ENCODE results near the gene P4HA2. TPM values are rescaled to one million over a fixed set of nuclear protein-coding genes. Genes with fewer than 3 reads are reported as not detected.

P4HA2 gene
- total and polyA plus RNA-seq, 9 of the 15 experiments (the other 6 are each of a cell fraction or from before 2014, with no cell fraction given), result 9.6 to 50.0 (median 12.7) TPM

- FAIRE-seq (no peak), DNase-seq (ENCODE audit: extremely low read depth in 1 of 4, low spot score in 3 of 4) (no peak), ATAC-seq (peak; percentile 1; the same call in 2 of the 3 replicates)
- Histone ChIP-seq H3K9ac (ENCODE audit: insufficient read depth in 1 of 2, low read depth in 2 of 2, low read length in 2 of 2) (peak overlapping the region; percentile 93 to 97), H3K27me3 (ENCODE audit: control insufficient read depth in 2 of 2, insufficient read depth in 2 of 2, low read length in 2 of 2) (no peaks in the 10 kb centered on the region), H3K36me3 (ENCODE audit: control insufficient read depth, insufficient read depth, low read length) (no peaks in the 10 kb centered on the region), H3K9me1 (ENCODE audit: control insufficient read depth, insufficient read depth, low read length) (no peaks in the 10 kb centered on the region), H3K79me2 (ENCODE audit: control insufficient read depth, insufficient read depth, low read length) (peaks cover 14% of the 10 kb centered on the region; the same call in 1 of the 3 replicates), H3K27ac (ENCODE audit: extremely low read depth, low read depth, low read length) (peak overlapping the region; percentile 83), H3K4me2 (ENCODE audit: insufficient read depth, low read length) (peak overlapping the region; percentile 88), H2AFZ (ENCODE audit: low read depth, low read length) (peak overlapping the region; percentile 90), H3K4me1 (replicated peaks in 1 of 2; ENCODE audit: control insufficient read depth in 2 of 2, insufficient read depth in 2 of 2, low read length in 2 of 2) (peaks cover 30 to 34% of the 10 kb centered on the region in 2 experiments), H4K20me1 (replicated peaks; ENCODE audit: control insufficient read depth, insufficient read depth, low read length) (peaks cover 8% of the 10 kb centered on the region; the same call in 1 of the 2 replicates), H3K4me3 (peak overlapping the region; percentile 76), H3K9me3 (replicated peaks; ENCODE audit: control insufficient read depth, insufficient read depth, low read depth, low read length) (no peaks in the 10 kb centered on the region)
- BruUV-seq (replicated peaks), result no TSS peak
- intact Hi-C loops (cut with micrococcal nuclease) (no loop called here), in situ Hi-C loops (cut with MboI) (no loop called here)
- ChIA-PET POLR2A (interaction anchor here (0.6 to 1.9 kb wide), 15 partner anchors 7 to 616 kb away, joined by 3 to 17 read pairs (median 5); no protein-coding TSS in a partner anchor), CTCF (ENCODE audit: low intra/inter-chr PET ratio) (no interaction called here)
- 51% methylated on average over 21 of the region's 27 CpGs for WGBS (ENCODE audit: insufficient coverage, low coverage, missing lambda C conversion rate)
- TF ChIP-seq USF1 (CRISPR knock-in tag; IDR thresholded peaks at IDR 0.05) (no peak), ZNF253 (CRISPR knock-in tag; conservative IDR thresholded peaks at IDR 0.05) (no peak), BDP1 (IDR thresholded peaks at IDR 0.05; ENCODE audit: insufficient read depth, insufficient read length) (no peak), TCF7 (IDR thresholded peaks at IDR 0.05; ENCODE audit: borderline replicate concordance) (no peak), ZNF217 (CRISPR knock-in tag; IDR thresholded peaks at IDR 0.05) (no peak), CBX5 (IDR thresholded peaks at IDR 0.05; ENCODE audit: borderline replicate concordance, low read depth) (no peak), ADNP (tag; IDR thresholded peaks at IDR 0.05) (no peak), ZNF695 (CRISPR knock-in tag; IDR thresholded peaks at IDR 0.05) (no peak), EP300 (IDR thresholded peaks at IDR 0.05; ENCODE audit: low read length) (no peak), CBFB (CRISPR knock-in tag; IDR thresholded peaks at IDR 0.05) (no peak), ZNF79 (CRISPR knock-in tag; IDR thresholded peaks at IDR 0.05; ENCODE audit: low read depth) (no peak), RFX1 (IDR thresholded peaks at IDR 0.05) (no peak), PREB (CRISPR knock-in tag; IDR thresholded peaks at IDR 0.05) (no peak), OTX1 (CRISPR knock-in tag; IDR thresholded peaks at IDR 0.05) (no peak), FIP1L1 (IDR thresholded peaks at IDR 0.05; ENCODE audit: low read depth, low read length, poor library complexity, severe bottlenecking) (no peak), USF2 (CRISPR knock-in tag; IDR thresholded peaks at IDR 0.05) (no peak), GTF2F1 (IDR thresholded peaks at IDR 0.05; ENCODE audit: low read depth, low read length) (no peak), CREM (IDR thresholded peaks at IDR 0.05; ENCODE audit: low read depth) (no peak), HMGXB4 (CRISPR knock-in tag; IDR thresholded peaks at IDR 0.05) (no peak)
Observed at GRCh38 chr5:132228241-132229035, 785 bp upstream of the P4HA2 start.

All from K562 (cell line).